ENCODE results near the gene AGAP2. TPM values are rescaled to one million over a fixed set of nuclear protein-coding genes. Genes with fewer than 3 reads are reported as not detected.

Gene AGAP2
- total RNA-seq, 1 donor from 2014 or later = not detected

DNA sequence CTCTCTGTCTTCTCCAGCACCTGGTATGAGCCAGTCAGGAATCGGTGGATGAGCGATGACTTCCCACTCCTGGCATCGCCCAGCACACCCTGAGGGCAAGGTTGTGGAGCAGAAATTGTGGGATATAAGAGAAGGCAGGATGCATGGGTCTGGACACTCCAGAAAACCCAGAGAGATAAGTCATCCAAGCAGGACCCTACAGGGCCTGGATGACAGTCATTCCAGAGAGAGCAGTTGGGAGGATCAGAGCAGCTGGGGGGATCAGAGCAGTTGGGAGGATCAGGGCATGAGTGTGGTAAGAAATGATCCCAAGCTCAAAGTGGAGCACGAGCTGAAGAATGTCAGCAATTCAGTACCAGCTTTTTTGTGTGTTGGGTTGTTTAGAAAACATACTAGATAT, 4.0 kb downstream of the AGAP2 start:
- peaks cover 83% of the 10 kb centered on the region for H3K27me3 ChIP-seq (ENCODE audit: control insufficient read depth, insufficient read depth, low read length)
- no peak for DNase-seq (ENCODE audit: low read depth)
- no peaks in the 10 kb centered on the region for H3K36me3 ChIP-seq (ENCODE audit: control insufficient read depth, insufficient read depth, low read length)
- no peak overlapping the region for H3K4me3 ChIP-seq (ENCODE audit: low read depth, low read length)
- TF ChIP-seq, protein P1, sequence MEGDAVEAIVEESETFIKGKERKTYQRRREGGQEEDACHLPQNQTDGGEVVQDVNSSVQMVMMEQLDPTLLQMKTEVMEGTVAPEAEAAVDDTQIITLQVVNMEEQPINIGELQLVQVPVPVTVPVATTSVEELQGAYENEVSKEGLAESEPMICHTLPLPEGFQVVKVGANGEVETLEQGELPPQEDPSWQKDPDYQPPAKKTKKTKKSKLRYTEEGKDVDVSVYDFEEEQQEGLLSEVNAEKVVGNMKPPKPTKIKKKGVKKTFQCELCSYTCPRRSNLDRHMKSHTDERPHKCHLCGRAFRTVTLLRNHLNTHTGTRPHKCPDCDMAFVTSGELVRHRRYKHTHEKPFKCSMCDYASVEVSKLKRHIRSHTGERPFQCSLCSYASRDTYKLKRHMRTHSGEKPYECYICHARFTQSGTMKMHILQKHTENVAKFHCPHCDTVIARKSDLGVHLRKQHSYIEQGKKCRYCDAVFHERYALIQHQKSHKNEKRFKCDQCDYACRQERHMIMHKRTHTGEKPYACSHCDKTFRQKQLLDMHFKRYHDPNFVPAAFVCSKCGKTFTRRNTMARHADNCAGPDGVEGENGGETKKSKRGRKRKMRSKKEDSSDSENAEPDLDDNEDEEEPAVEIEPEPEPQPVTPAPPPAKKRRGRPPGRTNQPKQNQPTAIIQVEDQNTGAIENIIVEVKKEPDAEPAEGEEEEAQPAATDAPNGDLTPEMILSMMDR (IDR thresholded peaks at IDR 0.05; ENCODE audit: insufficient read depth, low read length, poor library complexity, severe bottlenecking) = no peak

DNA sequence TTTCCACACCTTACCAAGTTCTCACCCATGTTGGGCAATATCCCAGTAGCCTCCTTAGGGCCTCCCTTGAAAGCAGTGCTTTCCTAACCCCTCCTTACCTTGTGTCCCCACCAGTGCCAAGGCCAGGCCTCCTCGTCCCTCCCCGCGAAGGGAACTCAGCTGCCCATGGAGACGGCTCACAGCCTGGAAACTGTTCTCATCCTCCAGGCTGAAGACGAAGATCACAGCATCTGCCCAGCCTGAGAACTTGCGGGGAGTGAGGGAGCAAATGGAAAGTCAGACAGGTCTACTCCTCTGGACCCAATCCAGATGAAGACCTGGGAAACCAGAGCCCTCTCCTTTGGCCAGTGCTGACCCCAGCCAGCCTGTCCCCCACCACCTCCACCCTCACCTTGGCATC, 4.6 kb downstream of the AGAP2 start:
- Histone ChIP-seq H3K4me3 (ENCODE audit: low read depth, low read length) (no peak overlapping the region), H3K36me3 (ENCODE audit: control insufficient read depth, insufficient read depth, low read length) (no peaks in the 10 kb centered on the region), H3K27me3 (ENCODE audit: control insufficient read depth, insufficient read depth, low read length) (peaks cover 80% of the 10 kb centered on the region)
- TF ChIP-seq, protein P1 (IDR thresholded peaks at IDR 0.05; ENCODE audit: insufficient read depth, low read length, poor library complexity, severe bottlenecking) = no peak
- no peak for DNase-seq (ENCODE audit: low read depth)

DNA sequence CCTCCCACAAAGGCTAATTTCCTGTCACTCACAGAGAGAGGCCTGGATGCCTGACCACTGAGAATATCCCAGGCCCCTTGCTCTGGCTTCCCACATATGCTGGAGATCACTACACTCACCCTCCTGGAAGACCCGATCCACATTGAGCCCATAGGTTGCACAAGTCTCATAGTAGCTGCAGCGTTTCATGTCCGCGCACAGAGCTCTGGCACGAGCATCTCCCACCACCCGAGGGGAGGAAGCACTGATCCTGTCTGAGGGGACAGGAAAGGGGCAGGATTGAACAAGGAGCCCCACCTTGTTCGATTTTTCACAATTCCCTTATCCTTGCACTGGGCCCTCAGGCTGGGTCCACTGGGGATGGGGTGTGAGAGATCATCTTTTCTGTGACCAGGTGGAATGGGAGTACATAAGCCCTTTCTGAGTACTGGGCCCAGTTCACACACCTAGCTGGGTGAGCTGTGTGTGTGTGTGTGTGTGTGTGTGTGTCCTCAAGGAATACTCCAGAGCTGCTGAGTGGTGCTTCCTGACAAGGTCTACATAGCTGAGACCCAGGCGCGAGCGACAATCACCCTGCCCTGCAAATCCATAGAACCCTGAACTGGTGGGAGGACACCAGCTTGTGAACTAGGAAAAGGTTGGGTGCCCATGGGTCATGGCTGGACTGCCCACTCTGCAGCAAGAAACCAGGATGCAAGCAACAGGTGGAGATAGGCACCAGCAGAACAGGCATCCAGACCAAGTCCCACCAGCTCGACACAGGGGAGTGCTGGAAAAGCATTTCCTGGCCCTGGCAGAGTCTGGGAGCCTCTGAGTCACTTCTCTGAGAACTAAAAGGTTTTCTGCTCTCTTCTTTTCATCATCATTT, 5.6 kb downstream of the AGAP2 start:
- H3K4me3 ChIP-seq (ENCODE audit: low read depth, low read length) = no peak overlapping the region
- H3K36me3 ChIP-seq (ENCODE audit: control insufficient read depth, insufficient read depth, low read length) = no peaks in the 10 kb centered on the region
- peaks cover 78% of the 10 kb centered on the region for H3K27me3 ChIP-seq (ENCODE audit: control insufficient read depth, insufficient read depth, low read length)
- DNase-seq (ENCODE audit: low read depth) = no peak
- TF ChIP-seq, protein P1 (IDR thresholded peaks at IDR 0.05; ENCODE audit: insufficient read depth, low read length, poor library complexity, severe bottlenecking) = no peak

DNA sequence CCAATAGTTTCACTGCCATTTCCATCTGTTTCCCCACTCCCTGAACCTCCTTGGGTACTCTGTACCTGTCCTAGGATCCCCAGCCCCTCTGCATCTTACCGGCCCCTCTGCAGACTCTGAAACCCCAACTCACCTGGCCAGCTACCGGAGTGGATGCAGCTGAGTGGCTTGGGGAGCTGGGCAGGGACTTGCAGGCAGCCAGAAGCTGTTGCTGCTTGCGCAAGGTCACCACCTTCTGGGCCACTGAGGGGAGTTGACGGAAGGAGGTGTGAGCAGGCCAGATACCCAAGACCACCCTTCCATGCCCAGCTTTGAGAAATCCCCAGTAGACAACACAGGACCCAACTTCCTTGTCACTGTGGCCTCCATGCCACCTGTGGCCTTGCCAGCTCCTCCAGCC, 6.3 kb downstream of the AGAP2 start:
- Histone ChIP-seq H3K36me3 (ENCODE audit: control insufficient read depth, insufficient read depth, low read length) (no peaks in the 10 kb centered on the region), H3K27me3 (ENCODE audit: control insufficient read depth, insufficient read depth, low read length) (peaks cover 78% of the 10 kb centered on the region), H3K4me3 (ENCODE audit: low read depth, low read length) (no peak overlapping the region)
- TF ChIP-seq, protein P1 (IDR thresholded peaks at IDR 0.05; ENCODE audit: insufficient read depth, low read length, poor library complexity, severe bottlenecking) = no peak
- DNase-seq (ENCODE audit: low read depth) = no peak

DNA sequence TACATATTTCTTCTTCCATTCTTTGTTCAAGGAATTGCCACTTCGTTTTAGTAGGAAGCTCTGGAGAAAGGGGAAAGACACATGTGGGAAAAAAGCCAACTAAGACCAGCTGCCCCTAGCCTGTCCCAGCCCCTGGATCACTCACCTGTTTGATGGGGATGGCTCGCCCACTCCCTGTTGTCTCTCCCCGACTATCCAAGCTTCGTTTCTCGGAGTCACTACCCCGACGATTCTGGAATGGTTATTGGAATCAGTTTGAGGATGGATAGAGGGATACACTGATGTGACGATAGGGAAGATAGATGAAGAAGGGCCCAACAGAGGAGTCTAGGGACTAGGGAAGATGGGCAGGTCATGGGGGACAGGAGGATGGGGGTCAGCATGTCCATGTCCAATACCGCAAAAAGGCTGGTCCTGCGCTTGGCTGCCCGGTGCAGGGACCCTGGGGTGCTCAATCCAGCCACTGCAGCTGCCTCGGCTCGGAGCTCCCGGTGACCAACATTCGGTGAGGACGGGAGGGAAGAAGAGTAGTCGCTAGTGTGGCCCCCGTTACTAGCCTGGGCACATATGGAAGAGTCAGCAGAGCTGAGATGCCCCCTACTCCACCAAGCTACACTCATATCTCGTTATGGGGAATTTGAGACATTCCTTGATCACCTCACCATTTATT, 7.0 kb downstream of the AGAP2 start:
- peaks cover 78% of the 10 kb centered on the region for H3K27me3 ChIP-seq (ENCODE audit: control insufficient read depth, insufficient read depth, low read length)
- DNase-seq (ENCODE audit: low read depth) = no peak
- TF ChIP-seq, protein P1 (IDR thresholded peaks at IDR 0.05; ENCODE audit: insufficient read depth, low read length, poor library complexity, severe bottlenecking) = no peak

More for the DNA sequence above, 7.0 kb downstream of the AGAP2 start:
- Histone ChIP-seq H3K4me3 (ENCODE audit: low read depth, low read length) (no peak overlapping the region), H3K36me3 (ENCODE audit: control insufficient read depth, insufficient read depth, low read length) (no peaks in the 10 kb centered on the region)

Measured in kidney epithelial cell (primary cell).